GM18873 (cell line): ENCODE data around the gene PKN2.

ENCODE experiments used
- ATAC-seq: cut with Tn5 transposase; IDR thresholded peaks from one replicate; pipeline ENCODE4 v1.9.1; 2021; ENCODE audit warnings: mild to moderate bottlenecking, moderate library complexity, moderate number of reproducible peaks; ENCODE audit not compliant: unreplicated experiment, low FRiP score

The PKN2 gene

DNA sequence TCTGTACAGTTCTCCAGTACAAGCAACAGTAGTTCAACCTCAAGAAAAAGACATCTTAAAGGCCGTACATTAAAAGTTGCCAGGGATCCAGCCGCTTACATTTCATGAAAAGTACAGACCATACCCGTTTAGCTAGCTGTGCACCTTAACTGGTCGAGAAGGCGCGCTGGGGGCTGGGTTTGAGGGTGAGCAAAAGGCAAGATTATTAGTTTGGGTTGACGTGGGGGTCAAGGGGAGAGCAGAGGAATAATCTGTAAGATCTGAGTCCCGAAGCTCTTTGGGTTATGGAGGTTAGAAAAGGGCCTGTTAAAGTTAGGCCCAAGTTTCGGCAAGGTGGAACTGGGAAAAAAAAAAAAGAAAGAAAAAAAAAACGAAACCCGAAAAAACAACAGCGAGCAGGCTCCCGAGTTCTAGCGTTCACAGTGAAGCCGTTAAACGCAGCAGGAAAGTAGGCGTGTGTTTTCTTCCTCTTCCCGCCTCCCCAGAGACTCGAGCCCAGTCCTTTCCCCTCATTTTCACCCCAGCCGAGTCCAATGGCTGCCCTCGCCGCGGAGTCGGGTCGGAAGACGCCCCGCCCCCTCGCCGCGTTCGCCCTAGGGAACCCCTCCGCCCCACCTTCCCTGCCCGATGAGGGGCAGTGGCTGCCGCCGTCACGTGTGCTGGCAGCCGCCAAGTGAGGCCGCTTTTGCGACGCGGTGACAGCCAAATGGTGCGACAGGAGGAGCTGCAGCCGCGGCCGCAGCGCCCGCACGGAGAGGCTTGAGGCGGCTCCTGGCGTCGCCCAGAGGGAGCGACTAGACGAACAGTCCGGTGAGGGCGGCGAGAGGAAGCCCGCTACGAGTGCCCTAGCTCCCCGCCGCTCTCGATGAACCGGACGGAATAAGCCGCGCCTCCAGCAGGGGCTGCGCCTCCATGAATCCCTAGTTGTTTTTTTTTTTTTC is at the start of gene PKN2:
TSS of gene PKN2 (plus strand) at position 733 of the 941 bp plus-strand sequence. CDS start 308 bp downstream, outside the sequence.
- ATAC-seq = peak; percentile 81

DNA sequence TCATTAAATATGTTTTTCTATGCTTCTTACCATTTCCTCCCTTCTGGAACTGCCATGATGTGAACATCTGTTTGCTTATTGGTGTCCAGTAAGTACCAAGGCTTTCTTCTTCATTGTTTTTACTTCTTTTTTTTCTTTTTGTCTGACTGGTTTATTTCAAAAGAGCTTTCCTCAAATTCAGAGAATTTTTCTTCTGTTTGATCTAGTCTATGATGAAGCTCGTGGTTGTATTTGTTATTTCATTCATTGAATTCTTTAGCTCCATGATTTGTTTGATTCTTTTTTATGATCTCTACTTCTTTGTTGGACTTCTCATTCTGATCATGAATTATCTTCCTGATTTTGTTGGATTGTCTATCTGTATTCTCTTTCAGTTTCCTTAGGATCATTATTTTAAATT is 49.5 kb upstream of the PKN2 start:
- ATAC-seq = no peak

DNA sequence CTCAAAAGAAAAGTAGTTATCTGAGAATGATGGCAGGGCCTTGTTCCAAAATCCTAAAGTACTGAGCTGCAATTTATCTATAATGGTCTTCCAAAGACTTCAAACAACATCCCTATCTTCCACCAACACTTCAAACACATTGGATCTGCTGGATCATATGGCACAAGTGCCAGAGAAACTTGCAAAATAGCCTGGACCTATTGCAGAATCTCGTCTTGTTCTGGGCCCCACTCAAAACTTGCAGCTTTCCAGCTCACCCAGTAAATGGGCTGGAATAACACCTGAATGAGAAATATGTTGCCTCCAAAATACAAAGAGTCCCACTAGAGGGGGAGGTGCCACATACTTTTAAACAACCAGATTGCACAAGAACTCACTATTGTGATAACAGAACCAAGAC is 44.0 kb upstream of the PKN2 start:
- no peak for ATAC-seq

DNA sequence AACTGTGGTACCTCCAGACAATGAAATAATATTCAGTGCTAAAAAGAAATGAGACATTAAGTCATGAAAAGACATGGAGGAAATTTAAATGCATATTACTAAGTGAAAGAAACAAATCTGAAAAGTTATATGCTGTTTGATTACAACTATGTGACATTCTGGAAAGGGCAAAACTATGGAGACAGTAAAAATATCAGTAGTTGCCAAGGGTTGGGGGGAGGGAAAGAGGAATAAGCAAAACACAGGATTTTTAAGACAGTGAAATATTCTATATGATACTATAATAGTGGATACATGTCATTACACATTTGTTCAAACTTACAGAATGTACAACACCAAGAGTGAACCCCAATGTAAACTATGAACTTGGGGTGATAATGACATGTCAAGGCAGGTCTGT is 38.2 kb upstream of the PKN2 start:
- no peak for ATAC-seq

DNA sequence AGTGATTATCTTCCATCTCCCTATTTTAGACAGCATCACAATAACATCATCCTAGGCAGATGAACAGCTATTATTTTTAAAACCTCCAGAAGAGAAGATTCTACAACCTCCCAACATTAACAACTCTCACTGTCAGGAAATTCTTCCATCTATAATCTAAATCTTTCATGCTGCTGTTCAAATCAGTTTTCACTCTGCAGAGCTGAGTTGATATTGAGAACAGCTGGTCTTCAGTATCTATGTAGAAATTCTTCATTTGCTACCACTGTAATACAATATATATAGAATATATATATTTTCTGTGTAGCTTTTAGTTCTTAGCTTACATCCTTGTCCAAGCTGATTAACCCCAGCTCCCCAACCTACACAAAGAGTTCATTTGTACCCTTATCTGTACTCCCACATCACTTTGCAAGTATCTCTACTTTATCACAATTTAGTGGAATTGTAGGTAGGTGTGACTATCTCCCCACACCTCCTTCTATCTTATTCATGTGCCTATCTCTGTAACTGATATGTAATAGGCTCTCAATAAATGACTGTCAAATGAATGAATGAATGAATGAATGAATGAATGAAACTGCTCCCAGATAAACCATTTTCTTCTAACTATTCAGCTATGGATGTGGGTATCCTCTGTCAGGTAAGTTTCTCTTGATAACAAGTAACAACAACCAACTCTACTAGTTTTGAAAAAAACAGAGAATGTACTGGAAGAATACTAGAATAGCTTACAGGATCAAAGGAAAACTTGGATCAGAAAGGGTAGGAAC is 37.4 kb upstream of the PKN2 start:
- ATAC-seq = no peak

DNA sequence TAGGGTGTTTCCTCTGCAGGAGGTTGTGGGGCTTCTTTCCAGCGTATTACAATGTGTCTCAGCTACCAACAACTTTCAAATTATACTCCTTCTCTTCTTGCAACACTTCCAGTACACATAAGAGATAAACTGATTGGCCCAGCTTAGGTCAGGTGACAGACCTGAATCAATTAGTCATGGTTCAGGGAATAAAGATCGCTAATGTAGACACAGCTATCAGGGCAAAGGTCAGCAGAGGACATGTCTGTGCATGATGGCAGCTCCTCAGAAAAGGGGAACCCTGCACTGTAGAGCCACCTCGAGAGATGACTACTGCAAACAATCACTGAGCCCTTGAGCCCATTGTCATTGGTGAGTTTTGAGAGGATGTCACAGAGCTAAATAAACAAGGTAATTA is 36.8 kb upstream of the PKN2 start:
- ATAC-seq = no peak

DNA sequence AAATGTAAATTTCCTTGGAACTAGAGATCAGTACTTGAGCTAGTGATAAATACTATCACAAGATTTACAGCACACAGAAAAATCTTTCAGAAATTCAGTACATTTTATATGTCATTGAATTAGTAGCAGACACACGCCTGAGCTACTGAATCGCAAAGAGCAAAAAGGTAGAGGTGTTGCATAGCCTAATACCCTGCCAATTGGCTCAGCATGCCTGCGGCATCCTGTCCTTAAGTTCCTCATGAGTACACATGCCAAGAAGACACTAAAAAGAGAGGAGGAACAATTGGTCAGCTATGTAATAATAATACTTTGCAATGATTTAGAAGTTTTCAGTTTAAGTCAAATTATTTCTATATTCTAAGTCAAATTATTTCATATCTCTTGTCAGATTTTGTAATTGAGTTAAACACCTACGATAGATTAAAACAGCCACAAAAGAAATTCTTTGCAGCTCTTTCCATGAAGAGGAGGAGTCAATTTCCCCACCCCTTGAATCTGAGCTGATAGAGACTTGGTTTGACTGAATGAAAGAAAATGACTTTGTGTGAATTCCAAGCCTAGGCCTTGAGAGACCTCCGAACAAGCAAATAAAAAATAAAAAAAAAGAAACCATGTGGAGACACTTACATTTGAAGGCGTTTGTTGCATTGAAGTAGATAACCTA is 36.2 kb upstream of the PKN2 start:
- no peak for ATAC-seq

DNA sequence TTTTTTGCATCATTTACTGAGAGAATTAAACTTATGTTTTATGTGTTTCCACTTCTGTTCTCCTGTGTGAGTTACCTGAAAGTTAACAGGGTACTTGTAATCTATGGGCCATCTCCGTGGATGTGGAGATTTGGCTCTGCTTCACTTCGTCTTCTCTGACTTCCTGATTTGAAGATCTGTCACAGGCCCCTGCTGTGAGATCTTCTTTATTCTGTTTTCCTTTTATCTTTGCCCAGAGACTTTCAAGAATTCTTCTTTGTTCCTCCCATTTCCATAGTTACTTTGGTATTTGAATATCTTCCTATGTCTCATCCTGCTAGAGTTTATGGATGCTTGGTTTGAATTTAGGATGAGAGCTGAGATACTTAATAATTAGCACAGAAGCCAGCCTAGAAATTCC is 35.4 kb upstream of the PKN2 start:
- ATAC-seq = no peak

DNA sequence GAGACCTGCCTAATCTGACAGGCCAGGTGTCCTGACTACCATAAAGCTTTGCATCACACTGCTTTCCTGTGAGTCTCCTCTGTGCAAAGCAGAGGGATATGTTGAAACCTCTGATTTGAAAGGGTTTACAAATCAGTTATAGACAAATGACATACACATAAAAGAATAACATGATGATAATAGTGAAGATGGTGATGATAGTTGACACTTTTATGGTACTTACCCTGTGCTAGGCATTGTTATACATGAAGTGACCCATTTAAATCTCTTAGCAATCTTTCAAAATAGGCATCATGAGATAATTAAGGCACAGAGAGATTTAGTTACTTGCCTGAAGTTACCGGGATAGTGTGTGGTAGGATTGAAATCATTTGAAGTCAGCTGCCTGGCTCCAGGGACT is 34.1 kb upstream of the PKN2 start:
- ATAC-seq = no peak

DNA sequence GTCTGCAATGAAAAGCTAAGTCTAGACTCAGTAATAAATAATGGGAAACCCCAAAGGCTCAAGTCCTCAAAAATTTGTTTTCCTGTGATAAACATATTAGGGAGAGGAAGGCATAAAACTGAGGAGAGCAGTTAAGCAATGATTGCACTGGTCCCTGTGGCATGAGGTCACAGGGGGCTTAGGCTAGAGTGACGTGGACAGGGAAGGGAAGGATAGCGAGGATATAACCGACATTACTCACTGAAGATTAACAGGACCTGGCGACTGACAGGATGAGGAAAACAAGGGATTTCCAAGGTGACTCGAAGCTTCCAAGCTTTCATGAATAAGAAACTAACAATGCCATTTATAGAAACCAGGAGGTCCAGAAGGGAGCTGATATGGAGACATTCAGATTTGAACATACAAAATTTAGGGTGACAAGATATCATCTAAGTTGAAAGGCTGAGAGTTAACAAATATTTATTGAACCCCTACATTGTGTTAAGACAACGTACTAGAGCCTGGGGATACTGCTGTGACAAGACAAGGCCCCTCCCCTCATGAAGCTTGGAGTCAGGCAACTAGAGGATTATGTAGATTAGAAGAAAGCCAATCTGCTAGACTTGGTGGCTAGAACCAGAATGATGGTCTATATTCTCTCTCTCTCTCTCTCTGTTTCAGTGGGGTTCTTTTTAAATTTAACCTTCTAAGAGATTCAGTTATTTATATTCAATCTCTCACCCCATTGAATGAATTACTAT is 33.2 kb upstream of the PKN2 start:
- no peak for ATAC-seq

DNA sequence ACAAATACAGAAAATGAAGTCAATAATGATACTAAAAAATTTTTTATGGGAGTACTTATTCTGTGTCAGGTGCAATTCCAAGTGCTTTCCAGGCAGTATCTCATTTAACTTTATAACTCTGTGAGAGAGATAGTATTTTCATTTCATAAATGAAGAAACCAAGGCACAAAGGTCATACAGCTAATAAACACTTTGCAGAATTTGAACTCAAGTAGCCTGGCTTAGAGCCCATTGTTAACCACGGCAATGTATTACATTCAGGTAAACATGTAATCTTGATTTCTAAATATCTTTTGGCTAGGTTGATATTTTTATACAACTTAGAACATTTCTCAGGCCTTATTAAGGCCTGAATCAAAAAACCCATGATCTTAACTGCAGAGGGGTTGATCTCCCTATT is 28.9 kb upstream of the PKN2 start:
- ATAC-seq = no peak

DNA sequence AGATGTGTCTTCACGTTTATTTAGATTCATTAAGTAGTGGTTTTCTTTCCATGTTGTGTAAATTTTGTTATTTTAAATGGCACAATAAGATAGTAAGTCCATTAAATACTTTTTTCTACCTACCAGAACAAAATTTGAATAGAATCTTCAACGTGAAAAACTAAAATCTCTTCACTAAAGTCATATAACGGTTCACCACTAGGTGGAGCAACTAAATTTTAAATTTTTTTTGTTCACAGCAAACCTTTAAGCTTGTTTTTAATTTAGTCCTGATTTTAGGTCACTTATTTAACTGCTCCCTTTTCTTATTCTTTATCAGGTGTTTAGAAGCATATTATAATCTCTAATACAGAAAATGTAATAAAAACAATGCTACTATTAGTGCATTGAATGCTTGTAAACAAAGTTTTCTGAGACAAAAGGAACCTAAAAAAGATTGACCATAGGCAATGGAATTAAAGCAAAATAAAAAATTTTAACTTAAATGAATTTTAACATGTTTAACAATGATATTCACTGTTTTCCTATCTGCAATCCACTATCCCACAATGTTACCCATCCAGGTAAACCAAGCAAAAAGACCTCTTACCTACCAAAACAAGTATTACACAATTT is 28.3 kb upstream of the PKN2 start:
- ATAC-seq = no peak

DNA sequence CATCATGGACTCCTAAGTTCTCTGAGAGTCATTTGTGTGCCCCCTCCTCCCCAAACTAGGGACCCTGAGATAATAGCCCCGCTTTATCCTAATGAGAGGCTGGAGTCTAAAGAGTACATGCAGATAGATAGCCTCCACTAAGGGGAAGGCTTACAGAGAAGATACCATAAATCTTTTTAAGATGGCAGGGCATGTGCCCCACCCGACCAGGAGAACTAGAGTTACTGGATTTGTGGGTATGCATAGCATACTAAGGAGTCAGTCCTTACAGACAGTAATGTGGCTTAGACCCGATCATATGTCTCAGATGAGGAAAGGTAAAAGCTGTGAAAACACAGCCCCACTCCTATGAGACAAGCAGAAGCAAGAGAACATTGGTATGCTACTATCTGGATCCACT is 25.7 kb upstream of the PKN2 start:
- ATAC-seq = no peak

DNA sequence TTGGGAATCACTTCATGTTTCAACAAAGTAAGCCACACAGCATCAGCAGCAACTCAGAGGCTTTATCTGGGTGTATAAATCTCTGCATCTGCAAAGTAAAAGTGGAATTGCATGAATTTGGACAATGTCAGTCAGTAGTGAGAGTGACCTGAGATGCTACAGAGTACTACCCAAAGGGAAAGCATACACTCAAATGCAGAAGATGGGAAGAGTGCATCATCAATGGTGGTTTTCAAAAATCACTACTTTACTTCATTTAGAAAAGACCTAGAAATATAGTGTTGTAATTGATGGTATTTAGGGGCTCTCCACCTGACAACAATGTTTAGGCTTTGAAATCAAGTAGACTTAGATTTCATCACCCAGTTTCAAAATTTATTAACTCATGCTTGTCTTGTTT is 24.5 kb upstream of the PKN2 start:
- ATAC-seq = no peak

DNA sequence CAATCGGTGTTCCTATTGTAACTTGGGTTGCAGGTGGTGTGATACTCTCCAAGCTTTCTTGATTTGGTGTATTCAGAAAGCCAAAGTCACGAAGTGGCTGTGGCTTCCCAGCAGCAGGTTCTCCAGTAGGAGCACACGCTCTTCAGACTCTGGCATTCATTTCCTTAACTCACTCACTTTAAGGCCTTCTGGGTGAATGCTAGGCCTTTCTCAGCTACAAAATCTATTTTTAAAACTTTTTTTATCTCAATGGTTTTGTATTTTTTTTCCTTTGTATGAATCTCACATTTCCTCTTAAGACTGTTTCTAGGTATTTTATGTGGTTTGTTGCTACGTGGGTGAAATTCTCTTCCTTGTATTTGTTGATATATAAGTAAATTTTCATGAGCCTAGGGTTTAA is 22.9 kb upstream of the PKN2 start:
- no peak for ATAC-seq

DNA sequence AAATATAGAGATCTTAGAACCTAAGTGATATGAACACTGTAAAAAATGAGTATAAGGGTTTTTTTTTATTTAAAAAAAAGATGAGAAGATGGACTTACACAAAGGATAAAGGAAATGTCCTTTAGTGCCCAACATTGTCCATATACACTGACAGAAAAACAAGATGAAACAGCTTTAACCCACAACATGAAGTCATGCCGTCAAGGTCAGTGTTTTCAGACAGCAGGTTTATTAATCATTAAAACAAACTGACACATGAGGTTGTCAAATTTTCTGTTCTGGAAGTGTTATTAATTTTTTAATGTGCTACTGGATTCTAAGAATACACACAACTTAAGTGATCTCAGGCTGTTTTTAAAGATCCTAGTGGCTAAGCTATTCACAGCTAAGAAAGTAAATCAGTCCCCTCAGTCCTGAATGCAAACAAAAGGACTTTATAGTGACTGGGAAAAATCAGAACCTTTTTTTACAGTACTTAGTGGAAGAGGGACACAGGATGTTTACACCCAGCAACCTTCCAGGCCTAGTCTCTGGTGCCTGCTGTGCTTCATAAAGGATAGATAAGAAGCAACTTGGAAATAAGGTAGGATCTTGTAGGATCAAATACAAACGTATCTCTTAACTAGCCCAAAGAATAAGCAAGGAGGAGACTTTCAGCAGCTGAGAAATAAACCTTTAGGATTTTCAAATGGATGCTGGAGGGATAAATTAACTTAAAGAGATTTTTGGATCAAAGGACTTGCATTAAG is 21.9 kb upstream of the PKN2 start:
- ATAC-seq = no peak

DNA sequence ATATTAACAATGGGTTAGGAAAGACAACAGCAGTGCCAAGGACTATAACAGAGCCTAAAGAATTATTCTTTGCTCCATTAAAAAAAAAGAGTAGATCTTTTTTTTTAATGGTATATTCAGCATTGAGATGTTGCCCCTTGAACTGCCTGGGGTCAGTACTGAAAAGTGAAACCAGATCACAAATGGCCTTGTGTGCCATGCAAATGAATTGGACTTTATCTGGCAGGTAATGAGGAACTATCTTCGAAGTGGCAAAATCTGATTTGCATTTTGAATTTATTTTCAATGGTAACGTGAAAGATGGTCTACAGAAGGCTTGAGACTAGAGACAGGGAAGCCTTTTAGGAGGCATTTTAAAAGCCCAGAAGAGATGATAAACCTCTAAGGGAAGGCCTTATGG is 21.4 kb upstream of the PKN2 start:
- no peak for ATAC-seq

DNA sequence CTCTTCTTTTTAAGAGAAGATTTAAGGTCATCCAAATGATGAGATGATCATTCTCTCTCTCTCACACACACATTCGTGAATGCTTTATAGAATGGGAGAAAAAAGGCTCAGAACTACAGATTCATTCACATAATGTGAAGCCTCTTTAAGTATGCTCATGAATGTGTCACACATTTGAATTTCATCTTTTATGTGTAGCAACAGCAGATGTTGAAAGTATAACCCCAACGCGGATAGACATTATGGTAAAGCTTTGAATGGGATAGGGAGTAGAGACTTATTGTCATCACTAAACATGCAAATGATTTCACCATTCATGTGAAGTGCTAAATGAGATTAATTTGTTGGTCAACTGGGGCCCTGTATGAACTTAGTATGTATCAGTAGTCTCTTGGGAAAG is 15.7 kb upstream of the PKN2 start:
- no peak for ATAC-seq

DNA sequence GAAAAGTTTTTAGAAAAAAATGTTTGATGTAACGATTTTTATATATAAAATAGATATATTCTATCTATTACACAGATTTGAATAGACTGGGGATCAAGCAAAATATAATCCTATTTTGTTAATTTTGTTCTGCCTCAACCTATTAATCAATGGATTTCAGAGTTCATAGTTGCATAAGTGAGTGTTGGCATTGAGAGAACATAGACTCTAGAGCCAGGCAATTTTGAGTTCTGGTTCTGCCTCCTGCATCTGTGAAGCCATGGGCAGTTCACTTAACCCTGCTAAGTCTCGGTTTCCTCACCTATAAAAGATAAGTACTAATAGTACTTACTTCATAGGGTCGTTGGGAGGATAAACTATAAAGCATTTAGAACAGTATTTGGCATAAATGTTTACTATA is 13.6 kb upstream of the PKN2 start:
- ATAC-seq = no peak
